Small intestine (tissue), 7 donors: ENCODE results near the gene TENT4A. TPM values are rescaled to one million over a fixed set of nuclear protein-coding genes. Genes with fewer than 3 reads are reported as not detected.
"Not testable (repeated sequence)": the region's sequence is repeated elsewhere in the genome, so short reads cannot be mapped to it uniquely, and the experiment has no call there.

Experiments
- DNase-seq, 2 donors: peaks; one replicate each; pipeline versions ENCODE4 v3.0.0 to v3.0.0-alpha.2; 2013
- FAIRE-seq: peaks from 2 replicates; lab custom pipeline; 2012; peaks lifted over from hg19 to GRCh38; lab: Jason Lieb, UNC
- H3K27ac ChIP-seq, 3 donors: one replicate each; pipeline ENCODE4 v1.5.1; 2013; ENCODE audit warnings: low read length in 2 of 3, mild to moderate bottlenecking in 2 of 3, control low read depth in 1 of 3, inconsistent platforms in 1 of 3, low read depth in 1 of 3, moderate library complexity in 1 of 3
- H3K27me3 ChIP-seq, 3 donors: one replicate each; pipeline ENCODE4 v1.6.1; 2013; ENCODE audit warnings: low read length in 3 of 3, inconsistent platforms in 1 of 3; ENCODE audit not compliant: control insufficient read depth in 3 of 3, insufficient read depth in 3 of 3
- H3K36me3 ChIP-seq, 3 donors: one replicate each; pipeline ENCODE4 v1.6.1; 2013; ENCODE audit warnings: low read length in 3 of 3, inconsistent platforms in 1 of 3, low read depth in 1 of 3, mild to moderate bottlenecking in 1 of 3, moderate library complexity in 1 of 3; ENCODE audit not compliant: control insufficient read depth in 3 of 3, insufficient read depth in 2 of 3
- H3K4me1 ChIP-seq, 3 donors: one replicate each; pipeline ENCODE4 v1.6.1; 2013; ENCODE audit warnings: low read length in 2 of 3, inconsistent platforms in 1 of 3, low read depth in 1 of 3, mild to moderate bottlenecking in 1 of 3, moderate library complexity in 1 of 3; ENCODE audit not compliant: control insufficient read depth in 3 of 3, insufficient read depth in 2 of 3
- H3K4me3 ChIP-seq, 3 donors: one replicate each; pipeline ENCODE4 v1.5.1; 2013; ENCODE audit warnings: low read length in 3 of 3, control low read depth in 1 of 3, inconsistent platforms in 1 of 3, low read depth in 1 of 3, mild to moderate bottlenecking in 1 of 3, moderate library complexity in 1 of 3
- H3K9me3 ChIP-seq, 2 donors: one replicate each; pipeline ENCODE4 v1.6.1; 2013; ENCODE audit warnings: low read depth in 1 of 2, low read length in 1 of 2; ENCODE audit not compliant: control insufficient read depth in 2 of 2, insufficient read depth in 1 of 2
- WGBS, 3 donors: extraction: QIAGEN DNeasy Blood & Tissue Kit; methylation state at CpG; one replicate each; pipeline ENCODE4 v1.1.7; 2013; 5-methylcytosine and 5-hydroxymethylcytosine counted together
- polyA plus RNA-seq, 4 donors: library from polyadenylated mRNA; stranded (reverse) in 3 of 4; unstranded in 1 of 4; fragments of 200-250 nt in 3 of 4; fragments of 120-200 nt in 1 of 4; gene quantifications; one replicate each; pipeline versions ENCODE4 v1.2.1 to v1.2.3, GENCODE V29; 2013
- donor health status: healthy with polysubstance abuse.
- donor health status: control.
- donor health status: control.
- donor health status: Bipolar disorder and iron deficiency.
- donor health status: healthy.

Gene TENT4A
- polyA plus RNA-seq, 4 donors: 8.6 to 19.0 (median 11.2) TPM

DNA sequence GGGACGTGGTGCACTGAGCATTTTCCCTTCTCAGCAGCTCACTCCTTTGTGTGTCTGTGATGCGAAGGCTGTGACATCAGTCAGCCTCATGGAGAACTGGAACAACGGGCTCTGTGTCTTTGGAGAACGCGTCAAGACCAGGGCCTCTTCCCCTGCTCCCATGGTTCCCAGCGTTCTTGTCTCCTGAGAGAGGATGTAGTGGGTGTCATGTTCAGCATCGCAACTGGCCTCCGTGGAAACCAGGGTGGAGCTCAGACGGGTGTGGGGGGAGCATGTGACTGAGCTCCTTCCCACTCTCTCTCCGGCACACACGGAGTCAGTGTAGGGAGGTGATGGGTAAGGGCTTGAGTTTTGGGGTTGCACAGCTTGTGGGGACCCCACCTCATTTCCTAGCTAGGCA is 59.7 kb downstream of the TENT4A start:
- H3K4me1 ChIP-seq: no peaks in the 10 kb centered on the region
- no peak overlapping the region for H3K4me3 ChIP-seq
- DNase-seq (no peak), FAIRE-seq (no peak)
- no peaks in the 10 kb centered on the region for H3K9me3 ChIP-seq
- H3K27me3 ChIP-seq: no peaks in the 10 kb centered on the region
- WGBS, 3 donors: 80 to 90% (median 82%) methylated on average over 11 of the region's 11 CpGs
- no peak overlapping the region for H3K27ac ChIP-seq
- H3K36me3 ChIP-seq: no peaks in the 10 kb centered on the region

DNA sequence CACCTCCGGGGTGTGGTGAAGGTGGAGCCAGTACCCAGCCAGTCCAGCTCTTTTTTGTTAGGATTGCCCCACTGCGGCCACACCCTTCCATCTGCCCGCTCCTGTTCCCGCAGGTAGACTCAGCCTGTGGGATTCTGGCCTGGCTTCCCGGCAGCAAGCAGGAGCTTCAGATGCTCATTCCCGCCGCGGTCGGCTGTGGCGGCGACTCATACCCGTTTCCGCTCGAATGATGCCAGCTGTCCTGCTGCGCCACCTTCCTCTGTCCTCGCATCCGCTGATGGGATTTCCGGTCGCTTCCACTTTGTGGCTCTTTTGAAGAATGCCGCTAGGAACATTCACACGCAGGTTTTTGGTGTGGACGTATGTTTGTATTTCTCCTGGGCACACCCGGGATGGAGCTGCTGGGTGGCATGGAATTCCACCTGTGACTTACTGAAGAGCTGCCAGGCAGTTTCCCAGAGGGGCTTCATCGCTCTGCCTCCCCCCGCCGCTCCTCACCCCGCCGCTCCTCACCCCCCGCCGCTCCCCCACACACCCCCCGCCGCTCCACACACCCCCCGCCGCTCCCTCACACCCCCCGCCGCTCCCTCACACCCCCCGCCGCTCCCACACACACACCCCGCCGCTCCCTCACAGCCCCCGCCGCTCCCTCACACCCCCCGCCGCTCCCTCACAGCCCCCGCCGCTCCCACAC is 60.3 kb downstream of the TENT4A start:
- Histone ChIP-seq H3K36me3 (no peaks in the 10 kb centered on the region), H3K27ac (no peak overlapping the region), H3K27me3 (no peaks in the 10 kb centered on the region), H3K4me1 (no peaks in the 10 kb centered on the region), H3K9me3 (no peaks in the 10 kb centered on the region), H3K4me3 (no peak overlapping the region)
- DNase-seq (no peak), FAIRE-seq (no peak)
- 66 to 90% (median 87%) methylated on average over 23 to 25 of the region's 46 CpGs for WGBS, 3 donors

DNA sequence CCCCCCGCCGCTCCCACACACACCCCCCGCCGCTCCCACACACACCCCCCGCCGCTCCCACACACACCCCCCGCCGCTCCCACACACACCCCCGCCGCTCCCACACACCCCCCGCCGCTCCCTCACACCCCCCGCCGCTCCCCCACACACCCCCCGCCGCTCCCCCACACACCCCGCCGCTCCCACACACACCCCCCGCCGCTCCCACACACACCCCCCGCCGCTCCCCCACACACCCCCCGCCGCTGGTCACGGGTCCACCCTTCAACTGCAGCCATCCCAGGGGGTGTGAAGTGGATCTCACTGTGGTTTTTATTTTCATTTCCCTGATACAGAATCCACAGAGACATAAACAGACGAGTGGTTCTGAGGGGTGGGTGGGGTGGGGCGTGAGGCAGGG is 61.0 kb downstream of the TENT4A start:
- H3K4me3 ChIP-seq: not testable (repeated sequence)
- 68 to 84% (median 77%) methylated on average over 9 to 16 of the region's 27 CpGs for WGBS, 3 donors

GRCh38 chr5:6774721-6775204 is 61.5 kb downstream of the TENT4A start:
- WGBS, 3 donors: 56 to 80% (median 68%) methylated on average over 15 of the region's 15 CpGs
- Histone ChIP-seq H3K9me3 (no peaks in the 10 kb centered on the region), H3K36me3 (no peaks in the 10 kb centered on the region), H3K4me1 (no peaks in the 10 kb centered on the region), H3K4me3 (no peak overlapping the region), H3K27ac (no peak overlapping the region), H3K27me3 (no peaks in the 10 kb centered on the region)
- FAIRE-seq (no peak), DNase-seq (no peak)

More for the DNA sequence above, 61.0 kb downstream of the TENT4A start:
- not testable (repeated sequence) for H3K4me1 ChIP-seq, H3K9me3 ChIP-seq, H3K27ac ChIP-seq, DNase-seq, H3K36me3 ChIP-seq, FAIRE-seq, H3K27me3 ChIP-seq

- Histone ChIP-seq H3K9me3 (peaks cover 0 to under 1% of the 10 kb centered on the region in 2 donors), H3K4me3 (no peak overlapping the region), H3K4me1 (no peaks in the 10 kb centered on the region), H3K27ac (no peak overlapping the region), H3K36me3 (no peaks in the 10 kb centered on the region), H3K27me3 (no peaks in the 10 kb centered on the region)
- FAIRE-seq (no peak), DNase-seq (no peak)
- WGBS, 3 donors: 53 to 82% (median 73%) methylated on average over 17 of the region's 17 CpGs
Observed at GRCh38 chr5:6775571-6775970, 62.3 kb downstream of the TENT4A start.

DNA sequence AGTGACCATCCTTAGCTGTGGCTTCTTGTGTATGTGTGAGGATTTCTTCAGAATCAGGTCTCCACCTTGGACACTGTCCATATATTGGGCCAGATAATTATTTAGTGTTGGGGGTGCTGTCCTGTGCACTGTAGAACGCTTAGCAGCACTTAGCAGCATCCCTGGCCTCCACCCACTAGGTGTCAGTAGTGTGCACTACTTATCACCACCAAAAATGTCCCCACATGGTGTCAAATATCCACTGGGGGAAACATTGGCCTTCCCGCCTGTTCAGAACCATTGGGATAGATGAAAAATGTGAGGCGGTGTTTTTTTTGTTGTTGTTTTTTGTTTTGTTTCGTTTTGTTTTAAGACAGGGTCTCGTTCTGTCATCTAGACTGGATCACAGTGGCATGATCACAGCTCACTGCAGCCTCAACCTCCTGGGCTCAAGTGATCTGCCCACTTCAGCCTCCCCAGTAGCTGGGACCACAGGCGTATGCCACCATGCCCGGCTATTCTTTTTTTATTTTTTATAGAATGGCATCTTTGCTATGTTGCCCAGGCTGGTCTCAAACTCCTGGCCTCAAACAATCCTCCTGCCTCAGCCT is 67.7 kb downstream of the TENT4A start:
- H3K4me3 ChIP-seq: no peak overlapping the region
- no peaks in the 10 kb centered on the region for H3K27me3 ChIP-seq
- no peaks in the 10 kb centered on the region for H3K4me1 ChIP-seq
- no peak overlapping the region for H3K27ac ChIP-seq
- FAIRE-seq (no peak), DNase-seq (peak in 1 of 2 donors; percentile 15)
- peaks cover 0 to 5% of the 10 kb centered on the region in 2 donors for H3K9me3 ChIP-seq
- no peaks in the 10 kb centered on the region for H3K36me3 ChIP-seq
- WGBS, 3 donors: 87 to 93% (median 91%) methylated on average over 7 of the region's 7 CpGs

- FAIRE-seq: no peak
- Histone ChIP-seq H3K27ac (no peak overlapping the region), H3K27me3 (no peaks in the 10 kb centered on the region), H3K36me3 (no peaks in the 10 kb centered on the region), H3K4me3 (no peak overlapping the region), H3K9me3 (peaks cover 0 to 5% of the 10 kb centered on the region in 2 donors), H3K4me1 (no peaks in the 10 kb centered on the region)
- whole genome bisulfite sequencing, 3 donors: 73 to 88% (median 79%) methylated on average over 3 of the region's 3 CpGs
- no peak for DNase-seq
Observed at GRCh38 chr5:6781716-6782115, 68.5 kb downstream of the TENT4A start.

- Histone ChIP-seq H3K27ac (no peak overlapping the region), H3K9me3 (peaks cover 0 to 5% of the 10 kb centered on the region in 2 donors), H3K4me3 (no peak overlapping the region), H3K4me1 (no peaks in the 10 kb centered on the region), H3K27me3 (no peaks in the 10 kb centered on the region), H3K36me3 (no peaks in the 10 kb centered on the region)
- FAIRE-seq (no peak), DNase-seq (no peak)
- 84 to 93% (median 89%) methylated on average over 2 of the region's 2 CpGs for WGBS, 3 donors
Observed at GRCh38 chr5:6783787-6784186, 70.6 kb downstream of the TENT4A start.
